SU-DHL-6 (cell line): ENCODE data around the gene PPDPF.

Experiments
- CTCF ChIP-seq: fragments of 200-600 bp; sonication (generic); IDR thresholded peaks from one replicate; pipeline ENCODE4 v1.5.1; 2017; ENCODE audit warnings: antibody characterized with exemption, mild to moderate bottlenecking, low read length, moderate library complexity; ENCODE audit not compliant: insufficient read depth, poor library complexity, severe bottlenecking
- EZH2phosphoT487 ChIP-seq: fragments of 200-600 bp; sonication (generic), shearing (Covaris generic); conservative IDR thresholded peaks from 2 replicates; pipeline ENCODE4 v1.6.1; 2018; ENCODE audit warnings: mild to moderate bottlenecking, antibody characterized with exemption, low read length, moderate library complexity, mixed read lengths

GRCh38 chr20:63518351-63518861 is 2.2 kb upstream of the PPDPF start:
- no peak for TF ChIP-seq CTCF
- TF ChIP-seq EZH2phosphoT487: no peak
